ENCODE measurements around the gene VWCE. TPM values are rescaled to one million over a fixed set of nuclear protein-coding genes. Genes with fewer than 3 reads are reported as not detected.

Gene VWCE
- total and polyA plus RNA-seq, 10 of the 15 experiments (the other 5 are each of a cell fraction or from before 2014, with no cell fraction given): 0.10 to 4.9 (median 2.4) TPM

DNA sequence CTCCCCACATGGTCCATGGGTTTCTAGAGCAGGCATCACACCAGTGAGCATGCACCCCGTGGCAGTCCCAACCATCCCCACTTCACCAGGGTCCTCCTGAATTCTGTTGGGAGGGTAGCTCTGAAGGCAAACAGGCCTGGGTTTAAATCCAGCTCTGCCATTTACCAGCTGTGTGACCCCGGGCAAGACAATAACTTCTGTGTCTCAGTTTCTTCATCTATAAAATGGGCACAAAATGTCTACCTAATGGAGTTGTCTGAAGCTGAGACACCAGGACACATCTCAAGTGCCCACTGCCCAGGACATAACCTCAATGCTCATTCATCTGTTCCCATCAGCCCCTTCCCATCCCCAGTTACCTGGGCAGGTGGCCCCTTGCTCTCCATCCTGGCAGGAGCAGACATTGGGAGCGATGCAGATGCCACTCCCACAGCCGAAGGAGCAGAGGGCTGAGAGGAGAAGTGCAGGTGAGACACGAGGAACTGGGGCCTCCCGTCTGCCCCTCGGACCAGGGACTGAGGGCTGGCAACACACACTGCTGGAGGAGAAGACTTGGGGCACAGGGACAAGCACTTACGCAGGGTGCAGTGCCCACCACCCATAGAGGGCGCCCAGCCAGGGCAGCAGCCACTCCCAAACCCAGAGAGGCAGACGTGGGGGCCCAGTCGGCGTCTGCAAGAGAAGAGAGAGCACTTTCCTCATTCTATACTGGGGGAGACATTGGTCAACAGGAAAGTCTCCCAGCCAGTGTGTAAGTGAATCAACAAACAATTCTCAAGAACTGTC is 4.0 kb downstream of the VWCE start:
- ChIA-PET SMC1A (ENCODE audit: uncharacterized antibody, unreplicated experiment) (no interaction called here), RAD21 (ENCODE audit: unreplicated experiment) (no interaction called here), CTCF (interaction anchor here (1.3 kb wide), 1 partner anchor 36 kb away, joined by 4 read pairs; no protein-coding TSS in a partner anchor), POLR2A (no interaction called here)
- no peaks in the 10 kb centered on the region for H3K36me3 ChIP-seq (ENCODE audit: control insufficient read depth in 2 of 2, insufficient read depth in 2 of 2, low read length in 1 of 2)
- intact Hi-C loops (cut with micrococcal nuclease; ENCODE audit: unreplicated experiment) (no loop called here), in situ Hi-C loops (cut with MboI) (no loop called here)
- H3K9me3 ChIP-seq (replicated peaks; ENCODE audit: control insufficient read depth, insufficient read depth, low read length): no peaks in the 10 kb centered on the region
- H3K4me1 ChIP-seq (ENCODE audit: control insufficient read depth, insufficient read depth, low read length): peaks cover 8% of the 10 kb centered on the region
- no TSS peak for BruUV-seq (replicated peaks)
- H3K27me3 ChIP-seq (replicated peaks in 1 of 2; ENCODE audit: control insufficient read depth in 2 of 2, insufficient read depth in 2 of 2, low read length in 1 of 2): no peaks in the 10 kb centered on the region
- no peak overlapping the region for H3K4me3 ChIP-seq
- no peak overlapping the region for H3K9ac ChIP-seq (ENCODE audit: control insufficient read depth, insufficient read depth, low read length)
- TF ChIP-seq, protein P1, sequence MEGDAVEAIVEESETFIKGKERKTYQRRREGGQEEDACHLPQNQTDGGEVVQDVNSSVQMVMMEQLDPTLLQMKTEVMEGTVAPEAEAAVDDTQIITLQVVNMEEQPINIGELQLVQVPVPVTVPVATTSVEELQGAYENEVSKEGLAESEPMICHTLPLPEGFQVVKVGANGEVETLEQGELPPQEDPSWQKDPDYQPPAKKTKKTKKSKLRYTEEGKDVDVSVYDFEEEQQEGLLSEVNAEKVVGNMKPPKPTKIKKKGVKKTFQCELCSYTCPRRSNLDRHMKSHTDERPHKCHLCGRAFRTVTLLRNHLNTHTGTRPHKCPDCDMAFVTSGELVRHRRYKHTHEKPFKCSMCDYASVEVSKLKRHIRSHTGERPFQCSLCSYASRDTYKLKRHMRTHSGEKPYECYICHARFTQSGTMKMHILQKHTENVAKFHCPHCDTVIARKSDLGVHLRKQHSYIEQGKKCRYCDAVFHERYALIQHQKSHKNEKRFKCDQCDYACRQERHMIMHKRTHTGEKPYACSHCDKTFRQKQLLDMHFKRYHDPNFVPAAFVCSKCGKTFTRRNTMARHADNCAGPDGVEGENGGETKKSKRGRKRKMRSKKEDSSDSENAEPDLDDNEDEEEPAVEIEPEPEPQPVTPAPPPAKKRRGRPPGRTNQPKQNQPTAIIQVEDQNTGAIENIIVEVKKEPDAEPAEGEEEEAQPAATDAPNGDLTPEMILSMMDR (IDR thresholded peaks at IDR 0.05 in 2 of 3, conservative IDR thresholded peaks at IDR 0.05 in 1 of 3; ENCODE audit: control insufficient read depth in 2 of 3, extremely low read depth in 1 of 3, insufficient read depth in 1 of 3, low read depth in 3 of 3, low read length in 3 of 3): peak in 2 of 3 experiments; percentile 20 to 48; a peak in 4 of 6 replicates
- TF ChIP-seq, protein P2, sequence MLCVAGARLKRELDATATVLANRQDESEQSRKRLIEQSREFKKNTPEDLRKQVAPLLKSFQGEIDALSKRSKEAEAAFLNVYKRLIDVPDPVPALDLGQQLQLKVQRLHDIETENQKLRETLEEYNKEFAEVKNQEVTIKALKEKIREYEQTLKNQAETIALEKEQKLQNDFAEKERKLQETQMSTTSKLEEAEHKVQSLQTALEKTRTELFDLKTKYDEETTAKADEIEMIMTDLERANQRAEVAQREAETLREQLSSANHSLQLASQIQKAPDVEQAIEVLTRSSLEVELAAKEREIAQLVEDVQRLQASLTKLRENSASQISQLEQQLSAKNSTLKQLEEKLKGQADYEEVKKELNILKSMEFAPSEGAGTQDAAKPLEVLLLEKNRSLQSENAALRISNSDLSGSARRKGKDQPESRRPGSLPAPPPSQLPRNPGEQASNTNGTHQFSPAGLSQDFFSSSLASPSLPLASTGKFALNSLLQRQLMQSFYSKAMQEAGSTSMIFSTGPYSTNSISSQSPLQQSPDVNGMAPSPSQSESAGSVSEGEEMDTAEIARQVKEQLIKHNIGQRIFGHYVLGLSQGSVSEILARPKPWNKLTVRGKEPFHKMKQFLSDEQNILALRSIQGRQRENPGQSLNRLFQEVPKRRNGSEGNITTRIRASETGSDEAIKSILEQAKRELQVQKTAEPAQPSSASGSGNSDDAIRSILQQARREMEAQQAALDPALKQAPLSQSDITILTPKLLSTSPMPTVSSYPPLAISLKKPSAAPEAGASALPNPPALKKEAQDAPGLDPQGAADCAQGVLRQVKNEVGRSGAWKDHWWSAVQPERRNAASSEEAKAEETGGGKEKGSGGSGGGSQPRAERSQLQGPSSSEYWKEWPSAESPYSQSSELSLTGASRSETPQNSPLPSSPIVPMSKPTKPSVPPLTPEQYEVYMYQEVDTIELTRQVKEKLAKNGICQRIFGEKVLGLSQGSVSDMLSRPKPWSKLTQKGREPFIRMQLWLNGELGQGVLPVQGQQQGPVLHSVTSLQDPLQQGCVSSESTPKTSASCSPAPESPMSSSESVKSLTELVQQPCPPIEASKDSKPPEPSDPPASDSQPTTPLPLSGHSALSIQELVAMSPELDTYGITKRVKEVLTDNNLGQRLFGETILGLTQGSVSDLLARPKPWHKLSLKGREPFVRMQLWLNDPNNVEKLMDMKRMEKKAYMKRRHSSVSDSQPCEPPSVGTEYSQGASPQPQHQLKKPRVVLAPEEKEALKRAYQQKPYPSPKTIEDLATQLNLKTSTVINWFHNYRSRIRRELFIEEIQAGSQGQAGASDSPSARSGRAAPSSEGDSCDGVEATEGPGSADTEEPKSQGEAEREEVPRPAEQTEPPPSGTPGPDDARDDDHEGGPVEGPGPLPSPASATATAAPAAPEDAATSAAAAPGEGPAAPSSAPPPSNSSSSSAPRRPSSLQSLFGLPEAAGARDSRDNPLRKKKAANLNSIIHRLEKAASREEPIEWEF (IDR thresholded peaks at IDR 0.05; ENCODE audit: insufficient replicate concordance, low read depth, low read length): no peak
- no peaks in the 10 kb centered on the region for H4K20me1 ChIP-seq (ENCODE audit: control insufficient read depth, insufficient read depth)
- H3K4me2 ChIP-seq (ENCODE audit: control insufficient read depth, insufficient read depth): no peak overlapping the region
- H3K27ac ChIP-seq (ENCODE audit: control insufficient read depth, insufficient read depth): no peak overlapping the region
- H2AFZ ChIP-seq (ENCODE audit: control insufficient read depth, low read depth, low read length): no peak overlapping the region
- FAIRE-seq (no peak), ATAC-seq (no peak), DNase-seq (ENCODE audit: low read depth, low spot score) (no peak)
- WGBS (ENCODE audit: insufficient coverage, insufficient replicate concordance, low lambda C conversion rate, missing lambda C conversion rate): 43% methylated on average over 12 of the region's 12 CpGs
- no peaks in the 10 kb centered on the region; the same call in 1 of the 2 replicates for H3K79me2 ChIP-seq (ENCODE audit: control insufficient read depth, insufficient read depth, low read length)
